Stimulated activated CD4-positive, alpha-beta T cell treated with anti-CD3 and anti-CD28 coated beads, Interleukin-12 subunit alpha, Interleukin-12 subunit beta, amount 100 ng/mL, for 4 hours (primary cell): ENCODE results near the gene CAPN3.

ENCODE experiments used
- DNase-seq: peaks from one replicate; pipeline ENCODE4 v3.0.0-alpha.2; 2020

The CAPN3 gene

GRCh38 chr15:42401544-42402454, 42.5 kb downstream of the CAPN3 start:
- DNase-seq, result no peak

GRCh38 chr15:42402455-42403205, 43.3 kb downstream of the CAPN3 start:
- no peak for DNase-seq

GRCh38 chr15:42403389-42403788, 44.1 kb downstream of the CAPN3 start:
- DNase-seq, result no peak

GRCh38 chr15:42404461-42405235, 45.3 kb downstream of the CAPN3 start:
- no peak for DNase-seq

- DNase-seq, result no peak
Measured at GRCh38 chr15:42405863-42406482, 46.7 kb downstream of the CAPN3 start.

- no peak for DNase-seq
Measured at GRCh38 chr15:42408178-42408577, 48.9 kb downstream of the CAPN3 start.

GRCh38 chr15:42409011-42409410, 49.7 kb downstream of the CAPN3 start:
- DNase-seq, result no peak

- DNase-seq, result no peak
Measured at GRCh38 chr15:42411884-42412283, 52.6 kb downstream of the CAPN3 start.

- no peak for DNase-seq
Measured at GRCh38 chr15:42413920-42414319, 54.6 kb downstream of the CAPN3 start.

- no peak for DNase-seq
Measured at GRCh38 chr15:42419369-42419768, 60.1 kb downstream of the CAPN3 start.

GRCh38 chr15:42421376-42421775, 62.1 kb downstream of the CAPN3 start:
- no peak for DNase-seq

- no peak for DNase-seq
Measured at GRCh38 chr15:42427429-42428223, 68.3 kb downstream of the CAPN3 start.

- no peak for DNase-seq
Measured at GRCh38 chr15:42444415-42445063, 85.2 kb downstream of the CAPN3 start.

GRCh38 chr15:42445551-42445950, 86.2 kb downstream of the CAPN3 start:
- DNase-seq, result no peak

GRCh38 chr15:42447599-42447998, 88.3 kb downstream of the CAPN3 start:
- DNase-seq, result no peak

- DNase-seq, result no peak
Measured at GRCh38 chr15:42448281-42448680, 89.0 kb downstream of the CAPN3 start.

- no peak for DNase-seq
Measured at GRCh38 chr15:42449770-42450424, 90.6 kb downstream of the CAPN3 start.

GRCh38 chr15:42450425-42450790, 91.1 kb downstream of the CAPN3 start:
- DNase-seq, result no peak

GRCh38 chr15:42453826-42454225, 94.5 kb downstream of the CAPN3 start:
- no peak for DNase-seq

- DNase-seq, result no peak
Measured at GRCh38 chr15:42456531-42456930, 97.2 kb downstream of the CAPN3 start.

GRCh38 chr15:42456971-42457370, 97.7 kb downstream of the CAPN3 start:
- no peak for DNase-seq
